Right ventricle myocardium superior (tissue), 1 donor: ENCODE measurements around the gene SH2D3C. TPM values are rescaled to one million over a fixed set of nuclear protein-coding genes. Genes with fewer than 3 reads are reported as not detected.

Experiments
- ATAC-seq: fragments of 200-7000 bp; cut with Tn5 transposase; one replicate; pipeline ENCODE4 v1.9.1; 2020; ENCODE audit warnings: mild to moderate bottlenecking; ENCODE audit not compliant: poor library complexity
- DNase-seq: peaks from one replicate; pipeline ENCODE4 v3.0.0-alpha.2; 2020
- intact Hi-C: fragments of 100-400 bp; cut with DNase I; formaldehyde crosslinking; loops from one replicate; pipeline ENCODE4 v1.11.2; 2022
- microRNA-seq: library from miRNA; unstranded; fragments of <30 nt; microRNA quantifications from one replicate; pipeline ENCODE4 v1.2.0, GENCODE V29; 2020
- total RNA-seq: library from RNA; stranded (reverse); fragmentation: NEBNext Ultra II Directional; extraction: Animal tissue kit (Norgen Biotek cat#: 25700); gene quantifications from one replicate; pipeline ENCODE4 v1.2.1, GENCODE V29; 2021
- donor health status: DM: no; HTN: yes; CAD: no; lungs with severe emphysema.

The SH2D3C gene
- total RNA-seq, 1 donor from 2014 or later, result 18.2 TPM

DNA sequence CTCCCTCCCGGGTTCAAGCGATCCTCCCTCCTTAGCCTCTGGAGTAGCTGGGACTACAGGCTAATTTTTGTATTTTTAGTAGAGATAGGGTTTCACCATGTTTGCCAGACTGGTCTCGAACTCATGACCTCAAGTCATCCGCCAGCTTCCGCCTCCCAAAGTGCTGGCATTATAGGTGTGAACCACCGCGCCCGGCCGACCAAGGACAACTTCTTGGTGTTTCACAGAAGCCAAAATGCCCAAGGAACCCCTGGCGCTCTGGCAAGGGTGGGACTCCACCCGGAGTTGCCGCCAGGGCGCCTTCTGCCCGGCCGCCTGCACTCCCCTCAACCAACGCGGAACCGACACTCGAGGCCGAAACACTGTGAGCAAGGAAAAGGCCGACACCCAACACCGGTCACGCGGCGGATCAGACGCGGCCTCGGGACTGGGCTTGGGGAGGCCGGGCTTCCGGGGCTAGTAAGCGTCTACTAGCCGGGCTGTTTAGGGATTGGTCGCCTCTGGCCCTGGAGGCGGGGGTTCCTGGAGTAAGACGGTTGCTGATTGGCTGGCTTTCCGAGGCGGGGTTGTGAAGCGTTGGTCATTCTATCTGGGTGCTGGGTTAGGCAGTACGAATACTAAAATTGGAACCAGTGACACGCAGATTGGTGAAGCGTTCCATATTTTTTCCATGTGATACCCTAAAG, 79.3 kb downstream of the SH2D3C start:
- intact Hi-C loops, result no loop called here
- peak; percentile 97 for DNase-seq
- ATAC-seq, result peak; percentile 99

DNA sequence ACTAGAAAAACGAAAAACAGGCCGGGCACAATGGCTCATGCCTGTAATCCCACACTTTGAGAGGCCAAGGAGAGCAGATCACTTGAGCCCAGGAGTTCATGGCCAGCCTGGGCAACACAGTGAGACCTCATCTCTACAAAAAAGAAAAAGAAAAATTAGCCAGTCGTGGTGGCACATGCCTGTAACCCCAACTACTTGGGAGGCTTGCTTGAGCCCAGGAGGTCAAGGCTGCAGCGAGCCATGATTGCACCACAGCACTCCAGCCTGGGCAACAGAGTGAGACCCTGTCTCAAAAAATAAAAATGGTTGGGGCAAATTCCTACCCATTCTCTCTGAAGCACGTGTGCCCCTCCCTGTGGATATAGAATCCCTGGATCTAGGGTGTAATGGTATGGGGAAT, 80.1 kb downstream of the SH2D3C start:
- ATAC-seq (no peak), DNase-seq (no peak)
- intact Hi-C loops, result no loop called here

DNA sequence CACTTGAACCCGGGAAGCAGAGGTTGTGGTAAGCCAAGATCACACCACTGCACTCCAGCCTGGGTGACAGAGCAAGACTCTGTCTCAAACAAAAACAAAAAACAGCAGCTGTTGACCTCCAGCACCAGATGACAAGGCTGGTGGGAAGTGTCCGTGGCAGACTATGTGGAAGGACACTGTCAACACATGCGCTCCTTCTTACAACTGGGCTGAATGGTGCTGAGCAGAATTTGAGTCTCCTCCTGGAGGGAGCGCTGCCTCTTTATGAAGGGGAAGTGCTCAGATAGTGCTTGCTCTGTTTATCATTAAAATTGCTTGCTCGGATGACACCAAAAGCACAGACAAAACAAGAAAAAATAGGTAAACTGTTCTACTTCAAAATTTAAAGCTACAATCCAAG, 80.9 kb downstream of the SH2D3C start:
- intact Hi-C loops, result no loop called here
- ATAC-seq (no peak), DNase-seq (no peak)

DNA sequence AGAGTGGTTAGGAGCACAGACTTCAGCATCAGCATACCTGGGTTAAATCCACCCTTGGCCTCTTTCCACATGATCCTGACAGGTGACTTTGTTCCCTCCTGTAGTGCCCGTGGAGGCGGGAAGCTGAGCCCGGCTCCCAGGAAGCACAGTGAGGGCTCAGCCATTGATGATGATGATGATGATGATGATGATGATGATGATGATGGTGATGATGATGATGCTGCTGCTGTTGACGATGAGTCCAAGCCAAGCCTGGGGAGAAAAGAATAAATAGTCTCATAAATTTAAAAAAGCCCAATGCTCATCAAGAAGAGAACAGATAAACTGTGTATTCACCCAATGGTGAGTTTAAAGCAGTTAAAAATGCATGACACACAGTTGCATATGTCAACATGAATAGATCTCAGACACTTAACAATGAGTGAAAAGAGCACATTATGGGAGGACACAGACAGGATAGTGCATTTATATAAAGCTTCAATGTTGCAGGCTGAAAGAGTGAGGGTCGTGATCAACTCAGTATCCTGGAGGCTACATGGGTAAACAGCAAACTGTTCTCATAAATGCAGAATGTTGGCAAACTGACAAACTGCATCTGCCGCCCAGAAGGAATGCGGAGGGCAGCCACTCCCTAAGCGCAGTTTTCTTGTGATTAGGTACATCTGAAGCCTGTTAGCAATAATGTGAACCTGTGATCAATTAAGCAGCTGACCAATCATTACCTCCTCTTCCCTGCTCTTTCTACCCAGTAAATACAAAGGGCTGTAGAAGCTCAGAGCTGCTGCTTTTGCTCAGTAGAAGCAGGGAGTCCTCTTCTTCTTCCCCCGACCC, 83.4 kb downstream of the SH2D3C start:
- ATAC-seq, result no peak
- intact Hi-C loops, result no loop called here
- no peak for DNase-seq

DNA sequence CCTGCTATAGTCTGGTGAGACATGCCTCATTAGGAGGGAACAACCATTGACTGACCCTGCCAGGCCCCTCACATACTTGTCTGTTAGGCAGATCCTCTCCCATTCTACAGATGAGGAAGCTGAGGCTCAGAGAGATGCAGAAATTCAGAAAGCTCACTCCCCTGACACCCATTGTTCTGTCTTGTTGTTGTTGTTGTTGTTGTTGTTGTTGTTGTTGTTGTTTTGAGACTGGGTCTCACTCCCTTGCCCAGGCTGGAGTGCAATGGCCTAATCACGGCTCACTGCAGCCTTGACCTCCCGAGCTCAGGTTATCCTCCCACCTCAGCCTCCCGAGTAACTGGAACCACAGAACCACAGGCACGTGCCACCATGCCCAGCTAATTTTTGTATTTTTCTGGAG, 84.8 kb downstream of the SH2D3C start:
- intact Hi-C loops, result no loop called here
- no peak for ATAC-seq
- no peak for DNase-seq

DNA sequence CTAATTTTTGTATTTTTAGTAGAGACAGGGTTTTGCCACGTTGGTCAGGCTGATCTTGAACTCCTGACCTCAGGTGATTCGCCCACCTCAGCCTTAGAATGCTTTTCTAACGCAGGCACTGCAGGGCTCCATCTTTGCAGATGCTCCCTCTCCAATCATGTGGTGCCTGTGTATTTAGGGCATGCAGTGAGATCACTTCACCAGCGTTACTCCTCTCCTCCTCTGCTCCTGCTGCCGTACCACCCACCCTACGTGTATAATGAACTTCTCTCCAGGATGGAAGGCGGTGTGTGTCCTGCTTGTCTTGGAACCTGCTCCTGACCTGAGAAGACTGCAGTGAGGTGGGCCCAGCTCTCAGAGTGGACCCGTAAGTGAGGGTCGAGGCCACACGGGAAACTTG, 85.3 kb downstream of the SH2D3C start:
- DNase-seq (no peak), ATAC-seq (no peak)
- intact Hi-C loops, result no loop called here

DNA sequence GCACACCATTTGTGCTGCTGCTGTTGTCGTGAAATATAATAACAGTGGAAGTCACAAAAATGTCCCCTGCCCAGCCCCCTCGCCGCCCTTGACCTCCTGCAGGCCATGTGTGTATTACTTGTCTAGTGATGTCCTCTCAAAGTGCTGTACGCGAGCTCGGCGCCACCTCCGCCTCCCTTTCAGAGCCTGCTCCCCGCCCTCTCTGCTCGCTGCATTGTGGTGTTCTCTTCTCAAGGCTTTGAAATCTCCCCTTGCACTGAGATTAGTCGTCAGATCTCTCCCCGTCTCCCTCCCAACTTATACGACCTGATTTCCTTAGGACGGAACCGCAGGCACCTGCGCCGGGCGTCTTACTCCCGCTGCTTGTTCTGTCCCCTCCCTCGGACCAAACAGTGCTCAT, 86.4 kb downstream of the SH2D3C start:
- intact Hi-C loops, result no loop called here
- DNase-seq, result no peak
- no peak for ATAC-seq

DNA sequence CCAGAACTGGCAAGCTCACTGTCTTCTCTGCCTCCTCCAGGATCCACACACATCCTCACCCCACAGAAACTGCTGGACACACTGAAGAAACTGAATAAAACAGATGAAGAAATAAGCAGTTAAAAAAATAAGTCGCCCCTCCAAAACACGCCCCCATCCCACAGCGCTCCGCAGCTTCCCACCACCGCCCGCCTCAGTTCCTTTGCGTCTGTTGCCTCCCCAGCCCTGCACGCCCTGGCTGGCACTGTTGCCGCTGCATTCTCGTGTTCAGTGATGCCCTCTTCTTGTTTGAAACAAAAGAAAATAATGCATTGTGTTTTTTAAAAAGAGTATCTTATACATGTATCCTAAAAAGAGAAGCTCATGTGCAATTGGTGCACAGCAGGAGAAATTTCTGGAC, 87.7 kb downstream of the SH2D3C start:
- intact Hi-C loops, result no loop called here
- ATAC-seq, result no peak

DNA sequence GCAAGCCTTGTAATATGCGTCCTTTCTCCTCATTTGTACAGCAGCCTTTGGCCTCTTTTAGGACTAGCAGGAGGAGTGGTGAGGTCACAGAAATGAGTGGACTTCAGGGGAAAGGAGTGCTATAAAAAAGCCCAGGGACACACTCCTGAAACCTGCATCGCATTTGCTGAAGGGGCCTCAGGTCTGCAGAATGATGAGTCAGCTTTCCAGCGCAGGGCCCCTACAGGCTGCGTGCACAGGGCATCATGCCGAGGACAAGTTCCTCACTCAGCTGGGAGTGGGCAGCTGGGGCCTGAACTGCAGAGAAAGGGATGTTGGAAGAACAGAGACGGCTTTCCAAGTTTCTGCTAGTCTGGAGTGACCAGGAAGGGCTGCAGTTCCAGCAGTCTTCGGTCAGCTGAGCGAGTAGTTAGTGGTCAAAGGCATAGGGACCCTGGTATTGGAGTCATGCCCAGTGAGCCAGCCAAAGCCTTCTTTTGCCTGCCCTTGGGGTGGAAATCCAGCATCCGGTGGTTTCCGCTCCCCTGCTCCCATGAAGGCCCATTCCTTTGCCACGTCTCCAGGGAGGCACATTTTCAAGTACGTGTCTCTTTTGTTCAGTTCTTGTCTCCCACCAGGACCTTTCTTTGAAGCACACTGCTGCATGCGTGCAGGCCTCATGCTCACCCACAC, 89.0 kb downstream of the SH2D3C start:
- no peak for ATAC-seq
- DNase-seq, result no peak
- intact Hi-C loops, result no loop called here

More for the DNA sequence above, 87.7 kb downstream of the SH2D3C start:
- no peak for DNase-seq

Small RNAs within 50 kb of the gene (microRNA-seq; reads per million reads assigned to microRNA genes)
- gene MIR2861 (not detected), gene MIR3960 (not detected)

Other genes with a start within 250 kb of the SH2D3C start
- gene STXBP1, start 166.4 kb downstream of the SH2D3C start, total RNA-seq, result 50.9 TPM
- not detected for gene CFAP157, start 71.7 kb downstream of the SH2D3C start, total RNA-seq
- 13.3 TPM for gene PTRH1, start 63.0 kb downstream of the SH2D3C start, total RNA-seq
- gene TTC16, start 62.6 kb downstream of the SH2D3C start, total RNA-seq, result 0.48 TPM
- gene TOR2A, start 43.4 kb downstream of the SH2D3C start, total RNA-seq, result 3.3 TPM
- 44.4 TPM for gene CDK9, start 7.4 kb upstream of the SH2D3C start, total RNA-seq
- gene FPGS, start 24.2 kb upstream of the SH2D3C start, total RNA-seq, result 31.5 TPM
- 118 TPM for gene ENG, start 76.0 kb upstream of the SH2D3C start, total RNA-seq
- gene AK1, start 99.0 kb upstream of the SH2D3C start, total RNA-seq, result 932 TPM
- gene ST6GALNAC6, start 120.9 kb upstream of the SH2D3C start, total RNA-seq, result 38.2 TPM
- gene ST6GALNAC4, start 138.4 kb upstream of the SH2D3C start, total RNA-seq, result 18.1 TPM
- 0.48 TPM for gene PIP5KL1, start 152.1 kb upstream of the SH2D3C start, total RNA-seq
- gene DPM2, start 159.2 kb upstream of the SH2D3C start, total RNA-seq, result 9.9 TPM
- gene EEIG1, start 202.3 kb upstream of the SH2D3C start, total RNA-seq, result 21.8 TPM